Peyer's patch (tissue), 4 donors: ENCODE measurements around the gene NNMT. TPM values are rescaled to one million over a fixed set of nuclear protein-coding genes. Genes with fewer than 3 reads are reported as not detected.
"Not testable (repeated sequence)": the region's sequence is repeated elsewhere in the genome, so short reads cannot be mapped to it uniquely, and the experiment has no call there.

Experiments
- DNase-seq, 3 donors: peaks; one replicate each; pipeline ENCODE4 v3.0.0-alpha.2; 2017 to 2019
- H3K27ac ChIP-seq, 4 donors: fragments of 200-600 bp; sonication (generic); one replicate each; pipeline ENCODE4 v1.5.1; 2016 to 2019
- H3K27me3 ChIP-seq, 2 donors: fragments of 200-600 bp; sonication (generic); one replicate each; pipeline ENCODE4 v1.5.1; 2019
- H3K36me3 ChIP-seq, 3 donors: fragments of 200-600 bp; sonication (generic); one replicate each; pipeline ENCODE4 v1.5.1; 2016 to 2019
- H3K4me1 ChIP-seq, 4 donors: fragments of 200-600 bp; sonication (generic); one replicate each; pipeline ENCODE4 v1.5.1; 2016 to 2019
- H3K4me3 ChIP-seq, 4 donors: fragments of 200-600 bp; sonication (generic); 1 replicate in 3 of 4; 2 replicates in 1 of 4; pipeline ENCODE4 v1.5.1; 2016 to 2019; ENCODE audit warnings: mild to moderate bottlenecking in 1 of 4
- H3K9me3 ChIP-seq, 4 donors: fragments of 200-600 bp; sonication (generic); one replicate each; pipeline ENCODE4 v1.5.1; 2016 to 2019; ENCODE audit warnings: mild to moderate bottlenecking in 1 of 4
- POLR2A ChIP-seq, 2 donors: fragments of 450-650 bp; IDR thresholded peaks; one replicate each; pipeline ENCODE4 v1.5.1; 2017; ENCODE audit warnings: antibody characterized with exemption in 2 of 2, mild to moderate bottlenecking in 2 of 2, moderate library complexity in 2 of 2
- total RNA-seq, 4 donors: library from RNA; depleted of rRNA; stranded (reverse); fragments of >200 nt; gene quantifications; one replicate each; pipeline ENCODE4 v1.1.0, GENCODE V29; 2016
- TF ChIP-seq, protein P1 (sequence below), 6 experiments: fragments of 450-650 bp in 4 of 6; fragments of 200-600 bp in 2 of 6; sonication (generic) in 1 of 6; IDR thresholded peaks; one replicate each; pipeline ENCODE4 v1.5.1; 2017 to 2019; ENCODE audit warnings: antibody characterized with exemption in 6 of 6, mild to moderate bottlenecking in 3 of 6, moderate library complexity in 1 of 6

NNMT gene
- total RNA-seq, 4 donors from 2014 or later = 43.6 to 413 (median 187) TPM

DNA sequence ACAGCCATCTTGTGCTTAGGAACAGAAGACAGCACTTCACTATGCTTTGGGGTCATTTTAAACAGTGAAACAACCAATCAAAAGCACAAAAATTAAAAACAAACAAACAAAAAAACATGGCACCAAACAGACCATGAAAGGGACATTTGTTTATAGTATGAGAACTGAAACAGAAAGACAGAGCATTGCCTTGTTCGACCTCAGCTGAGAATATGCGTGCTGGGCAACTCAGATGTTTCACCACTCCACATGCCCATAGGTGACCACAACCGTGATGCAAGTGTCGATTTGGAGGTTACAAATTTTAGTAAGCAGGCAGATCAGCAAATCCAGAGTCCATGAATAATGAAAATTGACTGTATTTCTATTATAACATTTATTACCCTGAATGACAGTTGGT lies 30.0 kb downstream of the NNMT start:
- Histone ChIP-seq H3K4me1 (no peaks in the 10 kb centered on the region), H3K27ac (no peak overlapping the region), H3K27me3 (no peaks in the 10 kb centered on the region), H3K4me3 (no peak overlapping the region), H3K9me3 (peaks cover 0 to 6% (median 0%) of the 10 kb centered on the region in 4 donors), H3K36me3 (no peaks in the 10 kb centered on the region)
- TF ChIP-seq POLR2A (IDR thresholded peaks at IDR 0.05) = no peak
- TF ChIP-seq, protein P1, sequence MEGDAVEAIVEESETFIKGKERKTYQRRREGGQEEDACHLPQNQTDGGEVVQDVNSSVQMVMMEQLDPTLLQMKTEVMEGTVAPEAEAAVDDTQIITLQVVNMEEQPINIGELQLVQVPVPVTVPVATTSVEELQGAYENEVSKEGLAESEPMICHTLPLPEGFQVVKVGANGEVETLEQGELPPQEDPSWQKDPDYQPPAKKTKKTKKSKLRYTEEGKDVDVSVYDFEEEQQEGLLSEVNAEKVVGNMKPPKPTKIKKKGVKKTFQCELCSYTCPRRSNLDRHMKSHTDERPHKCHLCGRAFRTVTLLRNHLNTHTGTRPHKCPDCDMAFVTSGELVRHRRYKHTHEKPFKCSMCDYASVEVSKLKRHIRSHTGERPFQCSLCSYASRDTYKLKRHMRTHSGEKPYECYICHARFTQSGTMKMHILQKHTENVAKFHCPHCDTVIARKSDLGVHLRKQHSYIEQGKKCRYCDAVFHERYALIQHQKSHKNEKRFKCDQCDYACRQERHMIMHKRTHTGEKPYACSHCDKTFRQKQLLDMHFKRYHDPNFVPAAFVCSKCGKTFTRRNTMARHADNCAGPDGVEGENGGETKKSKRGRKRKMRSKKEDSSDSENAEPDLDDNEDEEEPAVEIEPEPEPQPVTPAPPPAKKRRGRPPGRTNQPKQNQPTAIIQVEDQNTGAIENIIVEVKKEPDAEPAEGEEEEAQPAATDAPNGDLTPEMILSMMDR (IDR thresholded peaks at IDR 0.05) = no peak
- DNase-seq = no peak

DNA sequence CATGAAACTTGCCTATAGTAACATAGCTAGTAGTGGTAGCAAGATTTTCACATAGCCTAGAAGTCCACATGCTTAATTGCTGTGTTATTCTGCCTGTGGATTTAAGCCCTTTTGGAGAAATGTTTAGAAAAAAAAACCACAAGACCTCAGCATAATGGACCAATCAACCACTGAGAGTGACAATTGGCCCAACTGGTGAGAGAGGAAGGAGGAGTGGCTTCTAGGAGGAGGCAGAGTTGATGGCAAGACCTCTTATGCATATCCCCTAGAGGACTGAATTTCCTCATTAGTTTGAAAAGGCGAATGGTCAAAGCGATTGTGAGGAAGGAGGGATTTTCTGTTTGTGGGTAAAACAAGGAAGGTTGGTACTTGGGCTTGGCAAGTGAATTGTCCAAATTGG lies 30.6 kb downstream of the NNMT start:
- Histone ChIP-seq H3K27ac (no peak overlapping the region), H3K4me1 (no peaks in the 10 kb centered on the region), H3K36me3 (no peaks in the 10 kb centered on the region), H3K9me3 (peaks cover 0 to 6% (median 0%) of the 10 kb centered on the region in 4 donors), H3K27me3 (no peaks in the 10 kb centered on the region), H3K4me3 (no peak overlapping the region)
- TF ChIP-seq POLR2A (IDR thresholded peaks at IDR 0.05) = no peak
- TF ChIP-seq, protein P1 (IDR thresholded peaks at IDR 0.05) = no peak
- DNase-seq = no peak

DNA sequence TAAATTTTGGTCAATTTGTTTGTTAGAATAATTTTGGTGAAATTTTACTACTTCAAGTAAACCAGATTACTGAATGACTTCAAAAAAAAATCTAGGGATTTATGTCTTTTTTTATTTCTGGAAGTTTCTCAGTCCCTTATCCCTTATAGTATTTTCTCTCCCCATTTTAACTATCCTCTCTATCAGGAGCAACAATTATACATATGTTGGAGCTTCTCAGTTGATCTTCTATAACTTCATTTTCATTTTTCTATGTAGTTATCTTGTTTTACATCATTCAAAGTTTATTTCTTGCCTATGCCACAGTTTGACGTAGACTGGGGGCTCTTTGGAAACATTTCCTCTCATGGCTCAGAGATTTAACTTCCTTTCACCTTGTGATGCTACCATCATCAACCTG lies 34.2 kb downstream of the NNMT start:
- Histone ChIP-seq H3K4me1 (no peaks in the 10 kb centered on the region), H3K9me3 (peaks cover 0 to 6% (median 0%) of the 10 kb centered on the region in 4 donors), H3K27ac (no peak overlapping the region), H3K27me3 (no peaks in the 10 kb centered on the region), H3K36me3 (no peaks in the 10 kb centered on the region), H3K4me3 (no peak overlapping the region)
- no peak for TF ChIP-seq POLR2A (IDR thresholded peaks at IDR 0.05)
- TF ChIP-seq, protein P1 (IDR thresholded peaks at IDR 0.05) = no peak
- DNase-seq = no peak

DNA sequence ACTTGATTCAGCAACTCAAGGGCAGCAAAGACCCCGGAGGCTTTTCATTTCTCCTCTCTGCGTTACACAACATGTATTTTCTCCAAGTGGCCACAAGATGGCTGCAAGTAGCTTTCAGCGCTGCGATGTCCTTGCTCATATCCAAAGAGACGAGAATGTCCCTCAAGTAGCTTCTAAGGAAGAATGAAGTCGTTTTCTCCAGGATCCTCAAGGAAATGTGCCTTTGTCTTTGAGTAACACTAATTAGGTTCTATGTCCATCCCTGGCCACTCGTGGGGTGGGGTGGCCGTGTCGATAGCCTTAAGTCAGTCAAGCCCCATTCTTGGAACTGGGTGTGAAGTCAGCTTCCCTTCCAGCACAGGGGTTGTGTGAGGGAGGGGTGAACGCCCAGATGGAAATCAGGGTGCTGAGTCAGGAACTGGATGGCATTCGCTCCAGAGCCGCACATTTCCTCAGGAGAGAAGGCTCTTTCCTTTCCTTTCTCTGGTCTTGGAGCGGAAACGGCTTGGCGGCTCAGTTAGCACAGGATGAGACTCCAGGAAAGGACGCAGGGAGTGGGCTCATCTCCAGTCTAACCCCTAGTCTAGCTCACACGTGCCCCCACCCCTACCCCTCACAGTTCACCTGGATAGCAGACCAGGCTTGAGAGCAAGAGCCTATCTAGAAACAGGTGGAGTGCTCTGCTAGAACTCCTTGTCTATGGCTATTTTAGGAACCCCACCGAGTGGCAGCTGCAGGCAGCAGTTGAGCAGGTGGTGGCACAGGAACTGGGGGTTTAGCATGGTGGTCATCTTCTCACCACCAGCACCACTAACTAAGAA lies 44.3 kb downstream of the NNMT start:
- DNase-seq = peak in 2 of 3 donors; percentile 42 to 71
- Histone ChIP-seq H3K27ac (no peak overlapping the region), H3K4me1 (peaks cover 0 to 3% (median 0%) of the 10 kb centered on the region in 4 donors), H3K36me3 (no peaks in the 10 kb centered on the region), H3K4me3 (peak overlapping the region in 1 of 4 donors; percentile 6), H3K9me3 (no peaks in the 10 kb centered on the region), H3K27me3 (no peaks in the 10 kb centered on the region)
- no peak for TF ChIP-seq POLR2A (IDR thresholded peaks at IDR 0.05)
- TF ChIP-seq, protein P1 (IDR thresholded peaks at IDR 0.05) = peak; percentile 41 to 87 (median 68)

DNA sequence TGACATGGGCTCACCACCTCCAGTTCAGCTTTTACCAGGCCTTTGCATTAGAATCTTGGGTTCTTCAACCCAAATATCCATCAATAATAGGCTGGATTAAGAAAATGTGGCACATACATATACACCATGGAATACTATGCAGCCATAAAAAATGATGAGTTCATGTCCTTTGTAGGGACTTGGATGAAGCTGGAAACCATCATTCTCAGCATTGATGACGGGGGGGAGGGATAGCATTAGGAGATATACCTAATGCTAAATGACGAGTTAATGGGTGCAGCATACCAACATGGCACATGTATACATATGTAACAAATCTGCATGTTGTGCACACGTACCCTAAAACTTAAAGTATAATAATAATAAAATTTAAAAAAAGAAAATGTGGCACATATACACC lies 45.5 kb downstream of the NNMT start:
- not testable (repeated sequence) for H3K4me1 ChIP-seq, H3K4me3 ChIP-seq, H3K27ac ChIP-seq, H3K36me3 ChIP-seq, DNase-seq, H3K27me3 ChIP-seq, H3K9me3 ChIP-seq

DNA sequence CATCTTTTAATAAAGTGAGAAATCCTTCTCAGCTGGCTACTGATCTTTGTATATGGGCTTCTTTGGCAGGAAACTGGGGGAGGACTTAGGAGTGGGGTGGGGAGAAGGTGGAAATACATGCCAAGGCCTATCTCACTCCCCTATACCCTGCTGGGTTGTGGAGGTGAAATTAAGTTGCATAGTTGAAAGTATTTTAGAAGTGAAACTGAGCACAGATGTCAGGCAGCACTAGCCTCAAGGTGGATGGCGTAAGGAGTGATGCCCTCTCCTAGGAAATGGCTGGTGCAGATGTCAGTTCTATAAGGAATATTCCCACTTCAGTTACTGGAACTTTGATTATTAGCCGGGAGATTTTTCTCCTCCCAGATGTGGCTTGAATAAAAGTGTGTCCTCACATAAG lies 46.3 kb downstream of the NNMT start:
- no peak for DNase-seq
- H3K4me3 ChIP-seq = no peak overlapping the region
- H3K36me3 ChIP-seq = no peaks in the 10 kb centered on the region
- H3K27me3 ChIP-seq = no peaks in the 10 kb centered on the region
- H3K9me3 ChIP-seq = no peaks in the 10 kb centered on the region
- TF ChIP-seq, protein P1 (IDR thresholded peaks at IDR 0.05) = no peak
- TF ChIP-seq POLR2A (IDR thresholded peaks at IDR 0.05) = no peak
- H3K4me1 ChIP-seq = peaks cover 0 to 3% (median 0%) of the 10 kb centered on the region in 4 donors
- H3K27ac ChIP-seq = no peak overlapping the region
